ENCODE results near the gene PLA2G1B.

PLA2G1B gene

DNA sequence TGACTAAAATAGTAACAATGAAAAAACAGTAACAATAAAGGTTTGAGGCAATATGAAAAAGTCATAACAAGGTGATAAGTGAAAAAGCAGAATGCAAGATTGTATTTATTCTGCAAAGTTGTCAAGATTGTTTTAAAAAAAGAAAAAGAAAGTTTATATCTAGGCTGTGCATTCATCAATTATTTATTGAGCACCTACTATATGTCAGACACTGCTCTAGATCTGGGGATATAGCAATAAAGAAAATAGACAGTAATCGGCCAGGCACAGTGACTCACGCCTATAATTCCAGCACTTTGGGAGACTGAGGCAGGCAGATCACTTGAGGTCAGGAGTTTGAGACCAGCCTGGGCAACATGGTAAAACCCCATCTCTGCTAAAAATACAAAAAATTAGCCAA is 3.8 kb downstream of the PLA2G1B start:
- Histone ChIP-seq H3K27me3 (ENCODE audit: insufficient read depth, low read length) (no peaks in the 10 kb centered on the region), H3K4ac (ENCODE audit: low read depth, low read length) (no peak overlapping the region), H2BK5ac (ENCODE audit: low read depth, low read length, poor library complexity) (no peak overlapping the region), H3K9me3 (ENCODE audit: insufficient read depth, low read depth, low read length) (no peaks in the 10 kb centered on the region), H4K12ac (ENCODE audit: low read depth, low read length) (no peak overlapping the region), H3K4me2 (ENCODE audit: low read length) (no peak overlapping the region), H3K27ac (ENCODE audit: low read depth, low read length) (no peak overlapping the region), H2AFZ (ENCODE audit: insufficient read depth, low read length, poor library complexity) (no peak overlapping the region), H2AK5ac (ENCODE audit: low read length) (no peak overlapping the region), H4K8ac (ENCODE audit: low read depth, low read length) (no peak overlapping the region), H3K14ac (ENCODE audit: low read length) (no peak overlapping the region), H3K79me2 (ENCODE audit: control insufficient read depth, insufficient read depth, low read length, poor library complexity) (no peaks in the 10 kb centered on the region), H3K23ac (ENCODE audit: low read length) (no peak overlapping the region), H3K4me1 (ENCODE audit: control insufficient read depth in 1 of 2, insufficient read depth in 2 of 2, low read length in 2 of 2) (peaks cover 2% of the 10 kb centered on the region in 2 experiments), H3K9ac (ENCODE audit: low read length) (no peak overlapping the region), H3K36me3 (ENCODE audit: control insufficient read depth in 1 of 2, insufficient read depth in 2 of 2, low read length in 2 of 2) (no peaks in the 10 kb centered on the region), H2BK120ac (ENCODE audit: insufficient read depth, low read length, poor library complexity) (no peak overlapping the region), H3K18ac (ENCODE audit: low read length) (no peak overlapping the region), H3K79me1 (ENCODE audit: low read length) (no peaks in the 10 kb centered on the region), H4K91ac (ENCODE audit: low read depth, low read length) (no peak overlapping the region), H3K4me3 (ENCODE audit: low read depth, low read length) (no peak overlapping the region), H2BK12ac (ENCODE audit: low read length) (no peak overlapping the region)
- DNase-seq: no peak
- WGBS (ENCODE audit: extremely low coverage, insufficient coverage, insufficient read length): no CpG with 5 or more reads among the region's 2 CpGs

DNA sequence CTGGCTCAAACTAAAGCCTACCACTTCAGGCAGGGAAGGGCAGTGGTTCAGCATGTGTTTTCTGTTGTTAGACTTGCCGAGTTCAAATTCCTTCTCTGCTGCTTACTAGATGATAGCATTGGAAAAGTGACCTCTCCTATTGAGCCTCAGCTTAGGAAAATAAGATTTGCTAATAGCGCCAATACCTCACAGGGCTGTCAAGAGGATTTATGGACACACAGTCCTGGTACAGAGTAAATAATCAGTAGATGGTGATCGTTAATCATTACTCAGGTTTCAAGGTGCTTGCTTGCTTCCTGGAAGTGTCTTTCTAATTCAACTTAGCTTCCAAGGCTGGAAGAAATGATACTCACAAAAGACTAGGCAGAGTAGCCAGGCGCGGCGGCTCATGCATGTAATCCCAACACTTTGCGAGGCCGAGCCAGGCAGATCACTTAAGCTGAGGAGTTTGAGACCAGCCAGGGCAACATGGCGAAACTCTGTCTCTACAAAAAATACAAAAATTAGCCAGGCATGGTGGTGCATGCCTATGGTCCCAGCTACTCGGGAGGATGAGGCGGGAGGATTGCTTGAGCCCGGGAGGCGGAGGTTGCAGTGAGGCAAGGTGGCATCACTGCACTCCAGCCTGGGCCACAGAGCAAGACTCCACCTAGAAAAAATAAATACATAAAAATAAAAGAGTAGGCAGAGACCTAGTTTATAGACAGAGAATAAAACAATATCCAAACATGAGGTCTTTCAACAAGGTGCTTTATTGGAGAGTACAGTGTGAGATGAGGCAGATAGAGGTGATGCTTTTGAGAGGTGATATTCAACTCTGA is 6.0 kb downstream of the PLA2G1B start:
- H3K27ac ChIP-seq (ENCODE audit: low read depth, low read length): no peak overlapping the region
- H3K4ac ChIP-seq (ENCODE audit: low read depth, low read length): no peak overlapping the region
- H3K4me3 ChIP-seq (ENCODE audit: low read depth, low read length): no peak overlapping the region
- H4K91ac ChIP-seq (ENCODE audit: low read depth, low read length): no peak overlapping the region
- H3K79me2 ChIP-seq (ENCODE audit: control insufficient read depth, insufficient read depth, low read length, poor library complexity): peaks cover 1% of the 10 kb centered on the region
- no peak overlapping the region for H3K4me2 ChIP-seq (ENCODE audit: low read length)
- H3K27me3 ChIP-seq (ENCODE audit: insufficient read depth, low read length): no peaks in the 10 kb centered on the region
- H2BK5ac ChIP-seq (ENCODE audit: low read depth, low read length, poor library complexity): no peak overlapping the region
- no peak overlapping the region for H3K18ac ChIP-seq (ENCODE audit: low read length)
- H2BK12ac ChIP-seq (ENCODE audit: low read length): no peak overlapping the region
- H2BK120ac ChIP-seq (ENCODE audit: insufficient read depth, low read length, poor library complexity): no peak overlapping the region
- H4K8ac ChIP-seq (ENCODE audit: low read depth, low read length): no peak overlapping the region
- H2AFZ ChIP-seq (ENCODE audit: insufficient read depth, low read length, poor library complexity): no peak overlapping the region
- no peaks in the 10 kb centered on the region for H3K9me3 ChIP-seq (ENCODE audit: insufficient read depth, low read depth, low read length)
- H4K12ac ChIP-seq (ENCODE audit: low read depth, low read length): no peak overlapping the region
- no peak overlapping the region for H3K9ac ChIP-seq (ENCODE audit: low read length)
- H2AK5ac ChIP-seq (ENCODE audit: low read length): no peak overlapping the region
- no peak overlapping the region for H3K14ac ChIP-seq (ENCODE audit: low read length)
- H3K23ac ChIP-seq (ENCODE audit: low read length): no peak overlapping the region
- H3K36me3 ChIP-seq (ENCODE audit: control insufficient read depth in 1 of 2, insufficient read depth in 2 of 2, low read length in 2 of 2): no peaks in the 10 kb centered on the region
- DNase-seq: no peak
- peaks cover 7% of the 10 kb centered on the region in 2 experiments for H3K4me1 ChIP-seq (ENCODE audit: control insufficient read depth in 1 of 2, insufficient read depth in 2 of 2, low read length in 2 of 2)
- no CpG with 5 or more reads among the region's 13 CpGs for WGBS (ENCODE audit: extremely low coverage, insufficient coverage, insufficient read length)
- H3K79me1 ChIP-seq (ENCODE audit: low read length): peaks cover 6% of the 10 kb centered on the region

DNA sequence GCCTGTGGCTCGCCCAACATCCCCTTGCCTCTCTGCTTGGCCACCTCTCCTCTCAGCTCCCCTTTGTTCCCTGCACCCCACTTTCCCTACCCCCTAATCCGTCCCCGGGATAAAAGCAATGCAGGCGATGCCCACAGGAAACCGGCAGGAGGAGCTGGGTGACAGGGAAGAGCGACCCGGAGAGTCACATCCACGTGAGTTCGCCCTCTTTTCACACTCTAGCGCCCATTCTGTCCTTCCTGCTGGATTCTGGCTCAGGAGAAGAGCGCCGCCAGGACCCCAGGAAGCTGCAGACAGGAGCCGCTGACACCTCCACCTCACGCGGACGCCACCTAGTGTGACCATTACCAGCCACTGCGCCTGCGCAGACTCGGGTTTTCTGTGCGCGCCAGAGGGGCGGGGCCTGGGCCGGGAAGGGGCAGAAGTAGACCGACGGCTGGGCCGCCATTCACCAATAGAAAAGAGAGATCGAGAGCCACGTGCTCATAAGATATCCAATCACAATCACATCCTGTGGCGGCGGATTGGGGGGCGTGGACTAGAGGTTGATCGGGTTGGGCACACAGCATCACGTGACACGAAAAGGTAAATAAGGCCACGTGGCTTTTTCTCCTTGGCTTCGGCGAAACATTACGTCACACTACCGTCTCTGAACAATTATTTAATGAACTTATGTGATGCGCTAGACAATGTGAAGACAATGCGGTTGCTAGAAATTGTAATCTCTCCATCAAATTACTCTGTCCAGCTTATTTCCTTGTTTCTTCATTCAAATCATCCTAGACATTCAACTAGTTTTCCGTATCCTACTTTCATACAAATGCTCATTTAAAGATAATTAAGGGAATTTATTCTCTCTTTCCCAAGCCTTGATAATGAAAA is 10.1 kb downstream of the PLA2G1B start:
- peaks cover 5% of the 10 kb centered on the region in 2 experiments for H3K4me1 ChIP-seq (ENCODE audit: control insufficient read depth in 1 of 2, insufficient read depth in 2 of 2, low read length in 2 of 2)
- WGBS (ENCODE audit: extremely low coverage, insufficient coverage, insufficient read length): no CpG with 5 or more reads among the region's 42 CpGs

DNA sequence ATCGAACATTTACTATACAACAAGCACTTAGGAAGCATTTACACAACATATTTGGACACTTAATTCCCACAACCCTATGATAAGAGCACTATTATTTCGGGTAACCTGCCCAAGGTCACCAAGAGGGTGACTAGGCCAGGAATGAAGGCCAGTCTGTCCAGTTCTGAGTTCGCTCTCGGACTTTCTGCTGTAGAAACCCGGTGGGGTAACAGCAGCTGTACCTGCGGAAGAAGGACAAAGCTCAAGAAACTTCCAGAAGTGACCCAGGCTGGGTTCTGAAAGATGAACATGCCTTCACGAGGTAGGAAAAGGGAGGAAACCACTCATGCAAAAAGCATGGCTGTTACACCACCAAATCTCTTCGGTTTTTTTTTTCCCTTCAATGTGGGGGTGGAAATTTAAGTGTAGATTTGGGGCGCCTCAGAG is 10.8 kb downstream of the PLA2G1B start:
- H3K4me1 ChIP-seq (ENCODE audit: control insufficient read depth in 1 of 2, insufficient read depth in 2 of 2, low read length in 2 of 2): peaks cover 5% of the 10 kb centered on the region in 2 experiments
- peak overlapping the region; percentile 78 for H3K14ac ChIP-seq (ENCODE audit: low read length)
- H3K4me2 ChIP-seq (ENCODE audit: low read length): peak overlapping the region; percentile 98
- H2AFZ ChIP-seq (ENCODE audit: insufficient read depth, low read length, poor library complexity): peak overlapping the region; percentile 81
- H2BK5ac ChIP-seq (ENCODE audit: low read depth, low read length, poor library complexity): peak overlapping the region; percentile 14
- H3K18ac ChIP-seq (ENCODE audit: low read length): no peak overlapping the region
- peak overlapping the region; percentile 81 for H3K4ac ChIP-seq (ENCODE audit: low read depth, low read length)
- peak; percentile 10 to 57 for DNase-seq
- peak overlapping the region; percentile 77 for H2BK120ac ChIP-seq (ENCODE audit: insufficient read depth, low read length, poor library complexity)
- peak overlapping the region; percentile 90 for H4K12ac ChIP-seq (ENCODE audit: low read depth, low read length)
- H3K4me3 ChIP-seq (ENCODE audit: low read depth, low read length): peak overlapping the region; percentile 75
- peaks cover 6% of the 10 kb centered on the region for H3K79me1 ChIP-seq (ENCODE audit: low read length)
- no peaks in the 10 kb centered on the region for H3K27me3 ChIP-seq (ENCODE audit: insufficient read depth, low read length)
- peak overlapping the region; percentile 71 for H3K9ac ChIP-seq (ENCODE audit: low read length)
- no CpG with 5 or more reads among the region's 9 CpGs for WGBS (ENCODE audit: extremely low coverage, insufficient coverage, insufficient read length)
- H3K9me3 ChIP-seq (ENCODE audit: insufficient read depth, low read depth, low read length): no peaks in the 10 kb centered on the region
- peak overlapping the region; percentile 38 for H4K91ac ChIP-seq (ENCODE audit: low read depth, low read length)
- no peak overlapping the region for H2BK12ac ChIP-seq (ENCODE audit: low read length)
- H3K79me2 ChIP-seq (ENCODE audit: control insufficient read depth, insufficient read depth, low read length, poor library complexity): peaks cover 1% of the 10 kb centered on the region
- H2AK5ac ChIP-seq (ENCODE audit: low read length): no peak overlapping the region
- H3K27ac ChIP-seq (ENCODE audit: low read depth, low read length): peak overlapping the region; percentile 22
- peak overlapping the region; percentile 87 for H4K8ac ChIP-seq (ENCODE audit: low read depth, low read length)
- H3K36me3 ChIP-seq (ENCODE audit: control insufficient read depth in 1 of 2, insufficient read depth in 2 of 2, low read length in 2 of 2): no peaks in the 10 kb centered on the region
- H3K23ac ChIP-seq (ENCODE audit: low read length): no peak overlapping the region

More for the DNA sequence above, 10.1 kb downstream of the PLA2G1B start:
- H3K4me2 ChIP-seq (ENCODE audit: low read length): peak overlapping the region; percentile 98
- peaks cover 1% of the 10 kb centered on the region for H3K79me2 ChIP-seq (ENCODE audit: control insufficient read depth, insufficient read depth, low read length, poor library complexity)
- peak overlapping the region; percentile 87 for H4K8ac ChIP-seq (ENCODE audit: low read depth, low read length)
- H4K12ac ChIP-seq (ENCODE audit: low read depth, low read length): peak overlapping the region; percentile 90
- DNase-seq: peak; percentile 100
- H2BK5ac ChIP-seq (ENCODE audit: low read depth, low read length, poor library complexity): peak overlapping the region; percentile 14
- H2AFZ ChIP-seq (ENCODE audit: insufficient read depth, low read length, poor library complexity): peak overlapping the region; percentile 81
- no peaks in the 10 kb centered on the region for H3K9me3 ChIP-seq (ENCODE audit: insufficient read depth, low read depth, low read length)
- H3K4me3 ChIP-seq (ENCODE audit: low read depth, low read length): peak overlapping the region; percentile 75
- peak overlapping the region; percentile 77 for H2BK120ac ChIP-seq (ENCODE audit: insufficient read depth, low read length, poor library complexity)
- H3K4ac ChIP-seq (ENCODE audit: low read depth, low read length): peak overlapping the region; percentile 81
- peak overlapping the region; percentile 78 for H3K14ac ChIP-seq (ENCODE audit: low read length)
- H3K18ac ChIP-seq (ENCODE audit: low read length): peak overlapping the region; percentile 92
- H3K79me1 ChIP-seq (ENCODE audit: low read length): peaks cover 6% of the 10 kb centered on the region
- no peaks in the 10 kb centered on the region for H3K36me3 ChIP-seq (ENCODE audit: control insufficient read depth in 1 of 2, insufficient read depth in 2 of 2, low read length in 2 of 2)
- H3K27me3 ChIP-seq (ENCODE audit: insufficient read depth, low read length): no peaks in the 10 kb centered on the region
- no peak overlapping the region for H3K23ac ChIP-seq (ENCODE audit: low read length)
- no peak overlapping the region for H2AK5ac ChIP-seq (ENCODE audit: low read length)
- H3K27ac ChIP-seq (ENCODE audit: low read depth, low read length): peak overlapping the region; percentile 22
- no peak overlapping the region for H2BK12ac ChIP-seq (ENCODE audit: low read length)
- peak overlapping the region; percentile 93 for H3K9ac ChIP-seq (ENCODE audit: low read length)
- H4K91ac ChIP-seq (ENCODE audit: low read depth, low read length): peak overlapping the region; percentile 38

Data from trophoblast cell (in vitro differentiated cells and primary cell).